Transverse colon (tissue), 4 donors: ENCODE results near the gene RHOV. TPM values are rescaled to one million over a fixed set of nuclear protein-coding genes. Genes with fewer than 3 reads are reported as not detected.

ENCODE experiments used
- DNase-seq: peaks from one replicate; pipeline ENCODE4 v3.0.0-alpha.2; 2019
- H3K27ac ChIP-seq, 4 donors: fragments of 200-600 bp; sonication (generic); 2 replicates each; pipeline ENCODE4 v1.5.1; 2016 to 2018; ENCODE audit warnings: inconsistent platforms in 4 of 4
- H3K27me3 ChIP-seq: fragments of 200-600 bp; sonication (generic); 2 replicates; pipeline ENCODE4 v1.5.1; 2017; ENCODE audit warnings: inconsistent platforms
- H3K36me3 ChIP-seq, 4 donors: fragments of 200-600 bp; sonication (generic); 2 replicates each; pipeline ENCODE4 v1.5.1; 2017 to 2019; ENCODE audit warnings: inconsistent platforms in 4 of 4
- H3K4me1 ChIP-seq, 4 donors: fragments of 200-600 bp; sonication (generic); 2 replicates each; pipeline ENCODE4 v1.5.1; 2017 to 2020; ENCODE audit warnings: inconsistent platforms in 4 of 4
- H3K4me3 ChIP-seq, 4 donors: fragments of 200-600 bp; sonication (generic); 1 replicate in 1 of 4; 2 replicates in 3 of 4; pipeline versions ENCODE4 v1.5.1 to v1.6.1; 2017 to 2019; ENCODE audit warnings: inconsistent platforms in 4 of 4
- H3K9me3 ChIP-seq, 2 donors: fragments of 200-600 bp; sonication (generic); 2 replicates each; pipeline ENCODE4 v1.5.1; 2017 to 2019; ENCODE audit warnings: inconsistent platforms in 2 of 2
- EP300 ChIP-seq: sonication (generic); formaldehyde crosslinking; IDR thresholded peaks from one replicate; pipeline ENCODE4 v1.6.1; 2017; ENCODE audit warnings: antibody characterized with exemption, low read depth
- POLR2A ChIP-seq: fragments of 450-650 bp; IDR thresholded peaks from one replicate; pipeline ENCODE4 v1.6.1; 2016; ENCODE audit warnings: antibody characterized with exemption, mild to moderate bottlenecking, moderate library complexity
- POLR2AphosphoS5 ChIP-seq, 3 donors: sonication (generic); formaldehyde crosslinking; IDR thresholded peaks; one replicate each; pipeline ENCODE4 v1.6.1; 2016; ENCODE audit warnings: antibody characterized with exemption in 3 of 3
- WGBS, 2 donors: methylation state at CpG; one replicate each; pipeline ENCODE4 v1.1.5; 2018; ENCODE audit warnings: low coverage in 1 of 2; 5-methylcytosine and 5-hydroxymethylcytosine counted together
- in situ Hi-C, 4 donors: fragments of 200-750 bp; cut with MboI; loops; one replicate each; pipeline versions ENCODE4 v1.15.0 to v1.15.1; 2017; ENCODE audit warnings: low sequenced_read_pairs in 3 of 4, low pct_ligation_motif_present in 1 of 4, low pct_unique_long_range_greater_than_20kb in 1 of 4
- intact Hi-C: fragments of 100-400 bp; cut with DNase I; formaldehyde crosslinking; loops from one replicate; pipeline ENCODE4 v1.15.1; 2023; ENCODE audit warnings: low total_unique reads
- total RNA-seq, 4 donors: library from RNA; depleted of rRNA; stranded (reverse); fragments of >200 nt; gene quantifications; one replicate each; pipeline ENCODE4 v1.1.0, GENCODE V29; 2016
- TF ChIP-seq, protein P1 (sequence below), 5 experiments: fragments of 200-600 bp in 3 of 5; fragments of 450-650 bp in 2 of 5; sonication (generic) in 3 of 5; IDR thresholded peaks; 1 replicate in 2 of 5; 2 replicates in 3 of 5; pipeline ENCODE4 v1.5.1; 2016 to 2017; ENCODE audit warnings: antibody characterized with exemption in 5 of 5, inconsistent platforms in 3 of 5, mild to moderate bottlenecking in 2 of 5, moderate library complexity in 1 of 5

RHOV gene
- total RNA-seq, 4 donors from 2014 or later, result 2.7 to 6.7 (median 4.0) TPM

DNA sequence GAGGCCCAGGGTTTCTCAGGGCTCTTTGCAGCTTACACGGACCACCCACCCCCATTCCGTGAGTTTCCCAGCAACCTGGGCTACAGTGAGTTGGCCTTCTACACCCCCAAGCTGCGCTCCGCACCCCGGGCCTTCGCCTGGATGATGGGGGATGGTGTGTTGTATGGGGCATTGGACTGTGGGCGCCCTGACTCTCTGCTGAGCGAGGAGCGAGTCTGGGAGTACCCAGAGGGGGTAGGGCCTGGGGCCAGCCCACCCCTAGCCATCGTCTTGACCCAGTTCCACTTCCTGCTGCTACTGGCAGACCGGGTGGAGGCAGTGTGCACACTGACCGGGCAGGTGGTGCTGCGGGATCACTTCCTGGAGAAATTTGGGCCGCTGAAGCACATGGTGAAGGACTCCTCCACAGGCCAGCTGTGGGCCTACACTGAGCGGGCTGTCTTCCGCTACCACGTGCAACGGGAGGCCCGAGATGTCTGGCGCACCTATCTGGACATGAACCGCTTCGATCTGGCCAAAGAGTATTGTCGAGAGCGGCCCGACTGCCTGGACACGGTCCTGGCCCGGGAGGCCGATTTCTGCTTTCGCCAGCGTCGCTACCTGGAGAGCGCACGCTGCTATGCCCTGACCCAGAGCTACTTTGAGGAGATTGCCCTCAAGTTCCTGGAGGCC, 25.6 kb upstream of the RHOV start:
- H3K27me3 ChIP-seq, result no peaks in the 10 kb centered on the region
- TF ChIP-seq POLR2AphosphoS5 (IDR thresholded peaks at IDR 0.05) (no peak), EP300 (no peak), POLR2A (no peak)
- TF ChIP-seq, protein P1, sequence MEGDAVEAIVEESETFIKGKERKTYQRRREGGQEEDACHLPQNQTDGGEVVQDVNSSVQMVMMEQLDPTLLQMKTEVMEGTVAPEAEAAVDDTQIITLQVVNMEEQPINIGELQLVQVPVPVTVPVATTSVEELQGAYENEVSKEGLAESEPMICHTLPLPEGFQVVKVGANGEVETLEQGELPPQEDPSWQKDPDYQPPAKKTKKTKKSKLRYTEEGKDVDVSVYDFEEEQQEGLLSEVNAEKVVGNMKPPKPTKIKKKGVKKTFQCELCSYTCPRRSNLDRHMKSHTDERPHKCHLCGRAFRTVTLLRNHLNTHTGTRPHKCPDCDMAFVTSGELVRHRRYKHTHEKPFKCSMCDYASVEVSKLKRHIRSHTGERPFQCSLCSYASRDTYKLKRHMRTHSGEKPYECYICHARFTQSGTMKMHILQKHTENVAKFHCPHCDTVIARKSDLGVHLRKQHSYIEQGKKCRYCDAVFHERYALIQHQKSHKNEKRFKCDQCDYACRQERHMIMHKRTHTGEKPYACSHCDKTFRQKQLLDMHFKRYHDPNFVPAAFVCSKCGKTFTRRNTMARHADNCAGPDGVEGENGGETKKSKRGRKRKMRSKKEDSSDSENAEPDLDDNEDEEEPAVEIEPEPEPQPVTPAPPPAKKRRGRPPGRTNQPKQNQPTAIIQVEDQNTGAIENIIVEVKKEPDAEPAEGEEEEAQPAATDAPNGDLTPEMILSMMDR (IDR thresholded peaks at IDR 0.05), result no peak
- H3K4me1 ChIP-seq, result peaks cover 0 to 24% (median 13%) of the 10 kb centered on the region in 4 donors
- H3K27ac ChIP-seq, result no peak overlapping the region
- H3K36me3 ChIP-seq, result peaks cover 0 to 23% (median 6%) of the 10 kb centered on the region in 4 donors
- no peak for DNase-seq
- in situ Hi-C loops (loop anchor here (10.0 to 25.0 kb wide), 4 partner anchors 113 to 285 kb away; partner anchors contain the start of gene RAD51 (in 3 of the 4)), intact Hi-C loops (loop anchor here (5.0 kb wide), 2 partner anchors 123 to 283 kb away; no protein-coding TSS in a partner anchor)
- WGBS, 2 donors, result 85 to 93% methylated on average over 7 to 24 of the region's 33 CpGs
- no peak overlapping the region for H3K4me3 ChIP-seq
- no peaks in the 10 kb centered on the region for H3K9me3 ChIP-seq

DNA sequence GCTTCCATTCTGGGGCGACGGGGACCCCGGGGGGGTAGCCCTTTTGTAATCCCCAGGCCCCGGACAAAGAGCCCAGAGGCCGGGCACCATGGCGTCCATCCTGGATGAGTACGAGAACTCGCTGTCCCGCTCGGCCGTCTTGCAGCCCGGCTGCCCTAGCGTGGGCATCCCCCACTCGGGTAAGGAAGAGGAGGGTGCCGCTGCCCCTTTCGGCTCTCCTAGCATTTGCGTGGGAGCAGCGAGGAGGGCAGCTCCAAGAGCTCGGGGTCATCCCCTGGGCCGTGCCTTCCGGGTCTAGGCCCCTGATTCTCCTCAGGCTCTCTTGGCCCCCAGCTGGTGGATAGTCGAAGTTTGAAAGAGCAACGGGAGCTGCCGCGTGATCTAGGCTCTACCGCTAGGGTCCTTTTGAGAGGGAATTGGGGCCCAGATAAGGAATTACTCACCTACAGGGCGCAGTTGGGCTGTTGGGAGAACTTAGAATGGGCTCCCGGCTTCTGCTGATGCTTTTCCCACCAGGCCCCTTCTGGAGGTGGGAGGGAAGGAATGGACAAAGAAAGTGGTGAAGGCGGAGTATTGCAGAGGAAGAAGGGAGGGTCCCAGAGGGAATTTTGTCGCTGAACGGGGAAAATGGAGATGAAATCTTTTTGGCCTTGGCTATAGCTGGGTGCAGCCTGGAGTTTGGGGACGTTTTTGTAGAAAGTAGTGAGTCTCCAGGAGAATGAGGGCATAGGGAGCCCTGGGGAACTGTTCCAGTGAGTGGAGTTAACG, 20.8 kb upstream of the RHOV start:
- TF ChIP-seq, protein P1 (IDR thresholded peaks at IDR 0.05), result peak; percentile 35 to 95 (median 60)
- TF ChIP-seq POLR2AphosphoS5 (IDR thresholded peaks at IDR 0.05), result no peak

DNA sequence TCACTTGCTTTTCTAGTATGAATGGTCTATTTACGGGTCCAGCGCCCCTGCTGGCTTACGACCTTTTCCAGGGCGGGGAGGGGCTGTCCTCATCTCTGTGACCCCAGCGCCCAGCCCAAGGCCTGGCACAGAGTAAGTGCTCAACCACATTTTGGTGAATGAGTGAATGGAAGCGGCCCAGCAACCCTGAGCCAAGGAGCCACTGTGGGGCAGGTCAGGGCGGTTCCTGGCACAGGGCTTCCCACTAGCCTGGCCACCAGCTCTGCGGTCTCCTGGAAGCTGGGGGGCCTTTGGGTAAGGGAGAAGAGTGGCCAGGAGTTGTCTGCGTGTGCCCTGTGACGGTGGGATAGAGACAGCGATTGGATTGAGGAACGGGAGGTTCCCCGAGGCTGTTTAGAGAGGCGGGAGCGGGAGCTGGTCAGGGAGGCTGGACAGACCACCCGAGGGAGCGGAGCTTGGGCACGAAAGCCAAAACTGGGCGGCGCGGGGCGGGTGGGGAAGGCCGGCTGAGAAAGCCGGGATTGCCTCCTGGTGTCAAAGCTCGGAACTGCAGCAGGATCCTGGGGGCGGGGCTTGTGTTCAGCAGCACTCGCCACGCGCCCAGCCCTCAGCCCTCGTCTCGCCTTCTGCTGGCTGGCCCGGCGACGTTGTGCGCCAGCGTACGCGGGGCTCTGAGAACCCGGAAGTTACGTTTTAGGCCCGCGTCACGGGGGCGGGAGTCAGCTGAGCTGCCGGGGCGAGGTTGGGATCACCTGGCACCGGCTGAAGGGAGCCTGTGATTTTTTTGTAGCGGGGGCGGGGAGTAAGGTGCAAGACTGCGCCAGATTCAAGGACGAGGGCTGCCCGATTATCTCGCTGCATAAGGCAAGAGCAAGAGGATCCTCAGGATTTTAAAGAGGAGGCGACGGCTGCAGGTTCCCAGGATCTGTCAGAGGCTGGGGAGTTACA, 20.0 kb upstream of the RHOV start, which contains the start of gene VPS18:
VPS18 (plus strand) TSS at position 718 of the 948 bp plus-strand sequence. CDS start 319 bp downstream, outside the sequence.
- DNase-seq, result peak; percentile 99
- in situ Hi-C loops, result loop anchor here (5.0 to 25.0 kb wide), 2 partner anchors 37 to 207 kb away; partner anchors contain the start of gene RAD51 (in 3 of the 4)
- no peaks in the 10 kb centered on the region for H3K9me3 ChIP-seq
- peaks cover 0 to 5% (median 0%) of the 10 kb centered on the region in 4 donors for H3K36me3 ChIP-seq
- intact Hi-C loops, result loop anchor here (2.0 kb wide), 1 partner anchor 35 kb away; no protein-coding TSS in a partner anchor
- H3K27me3 ChIP-seq, result no peaks in the 10 kb centered on the region
- peak within 1 kb of the TSS; percentile 90 to 98 (median 92) for H3K27ac ChIP-seq
- TF ChIP-seq POLR2A (peak; percentile 86), EP300 (peak; percentile 57), POLR2AphosphoS5 (IDR thresholded peaks at IDR 0.05) (peak; percentile 92 to 96 (median 95))
- TF ChIP-seq, protein P1 (IDR thresholded peaks at IDR 0.05), result peak; percentile 94 to 99 (median 98)
- 6% methylated on average over 43 of the region's 55 CpGs; no CpG with 5 or more reads in 1 of the 2 donors for WGBS, 2 donors
- H3K4me3 ChIP-seq, result peak within 1 kb of the TSS; percentile 70 to 89 (median 78)
- H3K4me1 ChIP-seq, result peaks cover 6 to 35% (median 21%) of the 10 kb centered on the region in 4 donors

More for the DNA sequence above, 20.8 kb upstream of the RHOV start:
- peak; percentile 53 for DNase-seq
- H3K27me3 ChIP-seq, result no peaks in the 10 kb centered on the region
- intact Hi-C loops (no loop called here), in situ Hi-C loops (loop anchor here (5.0 to 25.0 kb wide), 2 partner anchors 38 to 208 kb away; partner anchors contain the start of gene RAD51 (in 3 of the 4))
- peaks cover 6 to 35% (median 21%) of the 10 kb centered on the region in 4 donors for H3K4me1 ChIP-seq
- no peaks in the 10 kb centered on the region for H3K9me3 ChIP-seq
- peak overlapping the region; percentile 70 to 89 (median 78) for H3K4me3 ChIP-seq
- 2 to 3% methylated on average over 4 to 33 of the region's 33 CpGs for WGBS, 2 donors
- peaks cover 0 to 14% (median 3%) of the 10 kb centered on the region in 4 donors for H3K36me3 ChIP-seq
- peak overlapping the region; percentile 90 to 98 (median 92) for H3K27ac ChIP-seq
